CD4-positive, alpha-beta T cell treated with Interleukin-2 at 100 ng/mL for 4 hours (primary cell): ENCODE results near the gene CCL8.

Experiments used
- DNase-seq: peaks from one replicate; pipeline ENCODE4 v3.0.0-alpha.2; 2020; ENCODE audit warnings: low spot score

CCL8 gene

DNA sequence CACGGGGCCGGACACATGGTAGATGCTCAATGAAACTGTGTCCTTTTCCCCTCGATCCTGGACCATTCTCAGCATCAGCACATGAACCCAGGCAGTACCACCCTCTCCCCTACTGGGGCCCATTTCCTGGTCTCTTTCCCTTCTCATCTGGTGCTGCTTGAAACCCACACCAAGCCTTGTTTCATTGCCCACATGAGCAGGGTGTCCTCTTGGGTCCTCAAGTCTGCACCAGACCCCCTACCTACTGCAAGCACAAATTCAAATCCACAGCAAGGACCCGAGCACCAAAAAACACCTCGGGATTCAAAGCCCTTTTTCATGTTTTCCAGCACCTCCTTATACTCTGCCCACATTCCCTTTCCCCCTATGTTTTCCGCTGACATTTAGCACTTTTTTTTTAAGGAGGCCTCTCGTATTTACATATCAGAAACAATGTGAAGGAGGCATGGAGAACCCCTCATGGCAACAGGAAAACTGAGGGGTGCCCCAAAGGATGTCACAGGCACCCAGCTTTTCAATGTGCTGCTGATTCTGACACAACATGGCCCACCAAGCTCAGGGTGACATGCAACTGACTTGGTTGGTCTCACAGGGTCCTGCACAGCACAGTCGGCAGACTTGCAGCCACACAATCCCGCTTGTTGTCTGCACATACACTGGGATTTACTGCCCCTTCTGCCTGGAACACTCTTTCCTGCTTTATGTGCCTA, 48.4 kb downstream of the CCL8 start:
- no peak for DNase-seq

DNA sequence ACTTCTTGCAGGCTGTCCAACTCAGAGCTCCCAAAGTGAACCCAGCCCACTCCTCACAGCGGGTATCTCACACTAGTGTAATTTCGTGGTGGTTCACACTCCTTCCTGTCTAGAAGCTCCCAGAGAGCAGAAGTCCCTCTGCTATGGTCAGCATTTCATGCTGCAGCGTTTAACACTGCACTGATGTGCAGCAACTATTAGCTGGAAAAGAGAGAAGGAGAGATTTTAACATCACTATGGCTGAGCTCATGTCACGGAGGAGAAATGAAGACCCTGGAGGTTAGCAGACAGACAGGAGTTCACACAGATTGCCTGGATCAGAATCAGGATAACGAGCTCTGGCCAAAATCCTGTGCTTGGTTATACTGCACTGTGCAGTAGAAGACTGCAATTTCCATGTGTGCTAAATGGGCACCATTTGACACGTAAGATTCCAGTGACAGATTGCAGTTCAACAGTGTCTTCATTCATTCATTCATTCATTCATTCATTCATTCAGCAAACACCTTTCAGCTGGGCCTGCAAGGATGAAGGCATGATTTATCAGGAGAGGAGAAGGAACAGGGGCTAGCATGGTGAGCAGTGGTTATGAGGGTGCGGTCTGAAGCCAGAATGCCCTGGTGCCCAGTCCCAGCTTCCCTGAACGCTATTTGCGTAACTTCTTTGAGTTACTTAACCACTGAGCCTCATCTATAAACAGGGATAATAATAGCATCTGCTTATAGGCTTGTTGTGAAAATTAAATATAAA, 49.1 kb downstream of the CCL8 start:
- no peak for DNase-seq

DNA sequence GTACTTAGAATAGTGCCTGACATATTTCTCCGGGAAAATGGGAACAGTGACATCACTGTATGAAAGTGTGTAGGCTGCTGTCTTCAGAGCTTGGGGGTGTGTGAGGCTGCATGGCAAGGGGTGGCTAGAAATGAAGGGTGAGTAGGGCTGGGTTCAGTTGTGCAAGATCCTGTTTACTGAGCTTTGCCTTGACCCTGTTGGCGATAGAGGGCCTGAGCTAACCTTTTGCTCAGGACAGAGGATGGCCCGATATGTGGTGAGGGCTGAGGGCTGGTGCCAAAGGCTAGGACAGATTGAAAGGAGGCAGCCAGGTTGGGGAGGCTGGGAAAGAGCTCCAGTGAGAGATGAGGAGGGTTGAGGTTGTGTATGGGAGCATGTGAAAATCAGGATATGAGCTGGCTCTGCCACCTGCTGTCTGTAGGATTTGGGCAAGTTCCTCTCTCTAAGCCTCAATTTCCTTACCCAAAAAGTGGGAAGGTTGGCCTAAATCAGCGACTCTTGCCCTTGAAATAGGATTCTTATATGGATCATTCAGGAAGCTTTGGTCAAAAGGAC, 49.8 kb downstream of the CCL8 start:
- DNase-seq, result no peak

DNA sequence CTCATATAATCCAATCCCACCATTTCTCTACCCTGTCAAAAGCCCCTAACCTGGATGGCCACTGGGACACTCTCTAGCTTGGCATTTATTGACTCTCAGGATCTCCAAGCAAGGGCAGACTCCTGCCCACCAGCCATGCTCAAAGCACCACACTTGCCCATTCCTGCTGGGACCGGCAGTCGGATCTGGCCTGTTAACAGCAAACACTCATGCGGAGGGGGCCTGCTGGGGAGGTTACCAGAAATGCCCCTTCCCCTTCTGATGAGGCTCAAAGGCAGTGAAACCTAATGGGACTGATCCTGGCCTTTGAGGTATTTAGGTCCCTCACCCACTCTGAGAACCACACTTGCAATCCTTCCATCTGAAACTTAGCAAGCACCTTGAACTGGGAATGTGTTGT, 50.3 kb downstream of the CCL8 start:
- DNase-seq, result no peak

DNA sequence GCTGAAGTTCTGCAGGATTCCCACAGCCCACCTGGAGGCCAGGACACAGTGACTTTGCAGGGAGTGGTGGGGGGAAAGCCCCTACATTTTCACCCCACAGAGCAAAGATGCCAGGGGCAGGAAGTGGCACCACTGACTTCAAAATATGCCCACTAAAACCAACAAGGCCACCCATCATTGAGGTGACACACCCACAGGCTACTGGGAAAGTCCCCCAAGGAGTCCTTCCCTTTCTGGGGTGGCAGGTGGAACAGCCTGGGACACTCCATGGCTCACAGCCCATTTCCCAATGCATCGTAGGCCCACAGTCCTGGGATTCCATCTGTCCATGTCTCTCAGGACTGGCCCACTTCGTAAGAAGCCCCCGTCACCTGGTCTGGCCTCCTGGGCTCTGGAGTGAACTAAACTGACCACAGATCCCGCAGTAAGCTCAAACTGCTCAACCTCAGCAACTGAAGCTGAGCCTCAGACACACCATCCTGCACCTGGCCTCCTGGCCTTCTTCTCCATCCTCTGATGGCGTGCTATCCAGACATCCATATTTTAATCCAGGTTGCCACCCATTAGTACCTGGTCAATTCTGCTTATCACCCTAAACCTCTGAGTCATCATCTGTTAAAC, 51.3 kb downstream of the CCL8 start:
- no peak for DNase-seq

DNA sequence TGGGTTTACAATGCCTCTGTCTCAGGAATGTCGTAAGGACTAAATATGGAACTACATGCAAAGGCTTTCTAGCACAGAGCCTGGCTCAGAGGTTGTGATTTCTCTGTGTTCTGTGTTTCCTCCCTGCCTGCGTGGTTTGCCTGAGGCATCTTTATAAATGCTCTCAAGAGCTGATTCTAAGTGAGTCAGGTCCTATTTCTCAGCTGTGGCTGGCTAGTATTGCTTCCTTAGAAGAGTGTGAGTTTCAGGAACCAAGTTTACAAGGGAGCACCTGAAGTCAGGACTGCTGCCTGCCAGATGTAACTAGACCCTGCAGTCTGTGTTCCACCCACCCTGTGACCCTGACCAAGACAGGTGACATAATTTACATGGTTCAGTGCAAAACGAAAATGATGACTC, 51.8 kb downstream of the CCL8 start:
- DNase-seq, result no peak
